ENCODE measurements around the gene PPP1R12B.

PPP1R12B gene

DNA sequence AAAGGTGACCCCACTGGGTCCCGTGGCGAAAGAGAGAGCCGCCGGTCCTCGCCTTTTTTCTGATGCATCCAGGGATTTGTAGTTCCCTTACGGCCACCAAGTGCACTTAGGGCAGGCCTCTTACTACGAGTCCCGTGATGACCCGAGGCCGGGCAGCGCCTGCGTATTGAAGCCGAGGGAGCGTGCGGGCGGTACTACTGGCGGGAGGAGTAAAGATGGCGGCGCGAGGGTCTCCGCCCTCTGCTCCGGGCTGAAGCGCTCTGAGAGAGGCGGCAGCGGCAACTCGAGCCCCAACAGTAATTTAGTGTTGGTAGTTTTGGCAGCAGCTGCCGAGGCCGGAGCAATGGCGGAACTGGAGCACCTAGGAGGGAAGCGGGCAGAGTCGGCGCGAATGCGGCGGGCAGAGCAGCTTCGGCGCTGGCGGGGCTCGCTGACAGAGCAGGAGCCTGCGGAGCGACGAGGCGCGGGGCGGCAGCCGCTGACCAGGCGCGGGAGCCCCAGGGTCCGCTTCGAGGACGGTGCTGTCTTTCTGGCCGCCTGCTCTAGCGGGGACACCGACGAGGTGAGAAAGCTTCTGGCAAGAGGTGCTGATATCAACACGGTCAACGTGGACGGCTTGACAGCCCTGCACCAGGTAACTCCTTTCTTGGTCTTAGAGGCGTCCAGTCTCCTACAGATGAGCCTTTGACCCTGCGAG lies at the start of gene PPP1R12B:
Gene PPP1R12B (plus strand): TSS at position 191 of the 697 bp plus-strand sequence. CDS start 153 bp downstream, at position 344.
- peak; percentile 99 for DNase-seq

DNA sequence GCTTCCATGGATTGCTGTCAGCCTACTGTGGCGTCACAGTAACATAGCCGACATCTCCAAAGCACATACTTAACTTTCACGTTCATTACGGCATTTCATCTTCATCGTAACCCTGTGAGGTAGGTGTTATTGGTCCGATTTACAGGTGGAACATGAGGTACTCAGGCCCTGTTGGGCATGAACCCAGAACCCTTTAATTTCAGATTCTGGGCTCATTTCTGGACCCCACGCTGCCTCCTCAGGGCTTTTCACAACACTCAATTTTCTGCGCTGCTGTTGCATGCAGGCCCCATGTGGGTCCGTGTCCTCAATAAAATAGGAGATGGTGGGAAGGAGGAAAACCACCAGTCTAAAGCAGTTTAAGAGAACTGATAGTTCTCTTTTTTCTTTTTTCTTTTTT lies 46.3 kb upstream of the PPP1R12B start:
- DNase-seq, result no peak

GRCh38 chr1:202304375-202304774 lies 44.1 kb upstream of the PPP1R12B start:
- DNase-seq, result no peak

DNA sequence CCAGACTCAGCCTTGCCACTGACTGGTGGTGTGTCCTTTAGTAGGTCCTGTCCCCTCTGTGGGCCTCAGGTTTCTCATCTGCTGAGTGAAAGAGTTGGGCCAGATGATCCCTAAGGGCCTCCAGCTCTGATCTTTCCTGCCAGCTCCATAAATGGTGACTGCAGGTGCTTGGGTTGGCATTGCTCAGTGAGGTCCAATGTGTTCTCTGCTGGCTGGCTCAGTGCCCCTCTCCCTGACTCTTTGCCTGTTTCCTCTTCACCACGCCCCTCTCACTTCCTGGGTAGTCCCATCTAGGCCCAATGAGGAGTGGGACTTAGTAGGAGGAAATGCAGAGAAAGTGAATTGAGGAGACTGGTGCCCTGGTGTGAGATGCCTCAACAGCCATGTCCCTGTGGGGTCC lies 43.3 kb upstream of the PPP1R12B start:
- no peak for DNase-seq

- peak; percentile 46 for DNase-seq
Observed at GRCh38 chr1:202306535-202307345, 41.8 kb upstream of the PPP1R12B start.

DNA sequence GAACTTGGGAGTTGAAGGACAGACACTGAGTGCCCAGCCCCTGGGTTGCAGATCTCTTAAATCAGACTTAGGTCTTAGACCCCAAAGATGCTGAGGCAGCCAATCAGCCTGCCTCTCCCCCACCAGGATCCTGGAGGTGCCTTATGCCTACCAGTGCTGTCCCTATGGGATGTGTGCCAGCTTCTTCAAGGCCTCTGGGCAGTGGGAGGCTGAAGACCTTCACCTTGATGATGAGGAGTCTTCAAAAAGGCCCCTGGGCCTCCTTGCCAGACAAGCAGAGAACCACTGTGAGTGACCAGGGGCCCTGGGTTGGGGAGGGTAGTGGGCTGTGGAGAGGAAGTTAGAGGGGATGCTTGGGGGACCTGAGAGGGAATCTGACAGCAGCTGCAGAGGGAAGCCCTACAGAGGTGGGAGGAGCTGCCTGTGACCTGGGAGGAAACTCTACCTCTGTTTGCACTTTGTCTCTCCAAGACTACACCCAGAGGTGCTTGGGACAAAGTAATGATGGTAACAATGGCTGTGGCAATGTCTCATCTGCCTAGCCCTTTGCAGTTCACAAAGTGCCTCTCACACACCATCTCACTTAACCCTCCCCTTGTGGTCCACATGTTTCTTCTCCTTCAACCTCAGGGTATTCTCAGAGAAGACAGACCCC lies 38.3 kb upstream of the PPP1R12B start:
- no peak for DNase-seq

DNA sequence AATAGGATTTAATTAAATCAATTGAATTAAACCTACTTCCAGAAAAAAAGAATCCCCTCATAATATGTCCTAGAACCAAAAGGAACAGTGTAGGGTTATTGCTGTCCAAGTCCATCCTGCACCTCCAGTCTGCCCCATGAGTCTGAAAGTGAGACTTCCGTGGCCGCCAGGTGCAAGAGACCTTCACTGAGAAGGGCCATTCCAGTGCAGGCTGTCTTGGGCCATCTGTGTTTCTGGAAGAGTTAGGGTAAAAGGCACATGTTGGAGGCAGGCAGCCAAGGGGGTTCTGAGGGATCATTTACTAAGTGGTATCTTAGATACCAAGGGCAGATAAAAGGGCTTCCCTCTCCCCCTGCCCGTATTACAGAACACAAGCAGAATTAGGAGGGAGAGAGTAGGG lies 37.8 kb upstream of the PPP1R12B start:
- DNase-seq, result no peak

- no peak for DNase-seq
Observed at GRCh38 chr1:202311875-202312635, 36.4 kb upstream of the PPP1R12B start.

GRCh38 chr1:202315576-202316168 lies 32.8 kb upstream of the PPP1R12B start:
- DNase-seq, result peak; percentile 92

GRCh38 chr1:202316186-202316585 lies 32.3 kb upstream of the PPP1R12B start:
- no peak for DNase-seq

DNA sequence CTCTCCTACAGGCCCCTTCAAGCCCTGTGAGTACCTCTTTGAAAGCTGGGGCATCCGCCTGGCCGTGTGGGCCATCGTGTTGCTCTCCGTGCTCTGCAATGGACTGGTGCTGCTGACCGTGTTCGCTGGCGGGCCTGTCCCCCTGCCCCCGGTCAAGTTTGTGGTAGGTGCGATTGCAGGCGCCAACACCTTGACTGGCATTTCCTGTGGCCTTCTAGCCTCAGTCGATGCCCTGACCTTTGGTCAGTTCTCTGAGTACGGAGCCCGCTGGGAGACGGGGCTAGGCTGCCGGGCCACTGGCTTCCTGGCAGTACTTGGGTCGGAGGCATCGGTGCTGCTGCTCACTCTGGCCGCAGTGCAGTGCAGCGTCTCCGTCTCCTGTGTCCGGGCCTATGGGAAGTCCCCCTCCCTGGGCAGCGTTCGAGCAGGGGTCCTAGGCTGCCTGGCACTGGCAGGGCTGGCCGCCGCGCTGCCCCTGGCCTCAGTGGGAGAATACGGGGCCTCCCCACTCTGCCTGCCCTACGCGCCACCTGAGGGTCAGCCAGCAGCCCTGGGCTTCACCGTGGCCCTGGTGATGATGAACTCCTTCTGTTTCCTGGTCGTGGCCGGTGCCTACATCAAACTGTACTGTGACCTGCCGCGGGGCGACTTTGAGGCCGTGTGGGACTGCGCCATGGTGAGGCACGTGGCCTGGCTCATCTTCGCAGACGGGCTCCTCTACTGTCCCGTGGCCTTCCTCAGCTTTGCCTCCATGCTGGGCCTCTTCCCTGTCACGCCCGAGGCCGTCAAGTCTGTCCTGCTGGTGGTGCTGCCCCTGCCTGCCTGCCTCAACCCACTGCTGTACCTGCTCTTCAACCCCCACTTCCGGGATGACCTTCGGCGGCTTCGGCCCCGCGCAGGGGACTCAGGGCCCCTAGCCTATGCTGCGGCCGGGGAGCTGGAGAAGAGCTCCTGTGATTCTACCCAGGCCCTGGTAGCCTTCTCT lies 30.3 kb upstream of the PPP1R12B start:
- no peak for DNase-seq

DNA sequence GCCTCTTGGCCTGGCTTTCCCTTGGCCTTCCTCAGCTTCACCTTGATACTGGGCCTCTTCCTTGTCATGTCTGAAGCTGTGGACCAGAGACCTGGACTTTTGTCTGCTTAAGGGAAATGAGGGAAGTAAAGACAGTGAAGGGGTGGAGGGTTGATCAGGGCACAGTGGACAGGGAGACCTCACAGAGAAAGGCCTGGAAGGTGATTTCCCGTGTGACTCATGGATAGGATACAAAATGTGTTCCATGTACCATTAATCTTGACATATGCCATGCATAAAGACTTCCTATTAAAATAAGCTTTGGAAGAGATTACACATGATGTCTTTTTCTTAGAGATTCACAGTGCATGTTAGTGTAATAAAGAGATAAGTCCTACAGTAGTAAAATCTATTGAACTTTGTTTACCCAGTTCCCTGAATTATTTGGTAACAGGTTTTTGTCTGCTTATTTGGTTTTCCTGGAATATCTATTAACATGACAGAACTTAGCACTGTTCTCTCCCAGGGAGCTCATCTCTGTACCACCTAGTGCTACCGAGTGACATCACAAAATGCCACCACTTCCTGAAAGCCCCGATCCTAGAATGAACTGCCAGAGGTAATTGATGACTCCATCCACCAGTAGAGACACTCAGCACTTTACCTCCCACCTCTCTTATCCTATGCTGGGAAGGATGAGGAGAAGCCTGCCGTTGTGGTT lies 29.0 kb upstream of the PPP1R12B start:
- DNase-seq, result no peak

DNA sequence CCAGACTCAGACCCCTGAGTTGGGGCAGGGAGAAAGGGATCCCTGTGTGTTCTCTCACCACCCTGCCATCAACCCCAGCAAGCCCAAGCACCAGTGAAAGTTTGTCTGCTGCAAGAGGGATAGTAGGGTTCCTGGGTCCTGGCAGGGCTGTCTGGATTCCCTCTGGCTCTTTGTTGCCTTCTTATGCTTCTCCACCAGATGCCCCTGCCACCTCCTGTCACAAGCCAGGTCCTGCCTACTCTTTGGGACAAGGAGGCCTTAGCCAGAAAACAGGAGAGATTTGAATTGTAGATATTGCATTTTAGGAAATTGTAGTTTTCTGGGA lies 28.5 kb upstream of the PPP1R12B start:
- no peak for DNase-seq

DNA sequence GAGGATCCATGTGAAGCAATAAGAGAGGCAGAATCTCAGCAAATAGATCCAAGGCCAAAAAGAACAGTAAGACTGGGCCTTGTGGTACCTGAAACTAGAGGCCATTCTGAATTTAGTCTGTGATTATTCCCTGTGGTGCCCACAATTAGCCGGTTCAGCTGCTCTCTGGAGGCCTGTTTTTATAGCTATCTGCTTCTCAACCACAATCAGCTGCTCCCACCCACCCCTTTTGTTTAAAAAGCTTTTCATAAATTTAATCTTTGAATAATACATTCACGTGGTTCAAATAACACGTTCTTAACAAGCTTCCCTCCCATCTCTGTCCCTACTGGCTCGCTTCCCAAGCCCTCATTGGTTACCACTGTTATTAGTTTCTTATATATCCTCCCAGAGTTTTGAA lies 24.8 kb upstream of the PPP1R12B start:
- no peak for DNase-seq

DNA sequence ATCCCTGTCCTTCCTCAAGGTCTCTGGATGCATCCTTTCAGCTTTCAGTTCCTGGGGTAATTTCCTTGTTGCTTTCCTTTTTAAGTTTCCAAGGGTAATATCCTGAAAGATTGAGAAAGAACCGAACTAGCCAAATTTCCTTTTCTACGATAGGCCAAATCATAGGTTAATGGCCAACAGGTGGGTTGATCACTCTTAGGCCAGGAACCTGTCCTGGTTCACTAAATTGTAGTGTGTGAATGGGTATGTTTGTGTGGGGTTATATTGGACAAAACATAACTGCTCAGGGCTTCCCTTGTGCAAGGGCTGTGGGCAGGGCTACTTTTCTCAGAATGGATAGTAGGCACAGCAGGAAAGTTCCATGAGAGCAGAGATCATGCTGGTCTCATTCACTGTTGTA lies 23.9 kb upstream of the PPP1R12B start:
- DNase-seq, result no peak

DNA sequence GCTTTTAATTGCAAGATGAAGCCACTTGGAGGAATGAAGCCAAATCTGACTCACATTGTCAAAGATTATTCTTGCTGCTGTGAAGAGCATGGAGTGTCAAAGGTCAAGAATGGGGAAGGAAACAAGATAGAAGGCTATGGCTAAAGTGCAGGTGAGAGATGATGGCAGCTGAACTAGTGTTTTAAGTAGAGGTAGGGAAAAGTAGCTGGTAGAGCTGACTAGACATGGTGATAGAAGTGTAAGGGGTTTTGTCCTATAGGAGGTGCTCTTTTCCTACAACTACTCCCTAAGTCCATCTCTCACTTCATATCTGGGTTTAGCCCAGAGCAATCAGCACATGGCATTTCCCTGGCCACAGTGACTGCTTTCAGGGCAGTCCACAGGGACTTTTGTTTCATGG lies 18.6 kb upstream of the PPP1R12B start:
- no peak for DNase-seq

DNA sequence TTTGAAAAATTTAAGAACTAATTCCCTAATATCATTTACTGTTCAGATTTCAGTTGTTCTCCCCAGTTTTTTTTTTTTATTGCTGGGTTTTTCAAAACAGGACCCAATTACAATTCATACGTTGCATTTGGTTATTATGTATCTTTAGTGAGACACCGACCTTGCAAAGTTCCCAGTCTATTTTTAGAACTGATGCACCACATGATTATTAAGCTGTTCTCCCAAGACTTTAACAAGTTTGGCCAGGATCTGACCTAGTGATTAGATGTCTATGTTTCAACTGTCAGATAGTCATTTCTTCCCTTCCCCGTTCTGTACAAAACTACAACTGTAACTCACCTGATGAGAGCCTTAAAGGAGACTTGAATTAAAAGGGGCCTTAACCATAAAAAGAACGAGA lies 14.6 kb upstream of the PPP1R12B start:
- no peak for DNase-seq

- peak; percentile 74 for DNase-seq
Observed at GRCh38 chr1:202343652-202344349, 4.7 kb upstream of the PPP1R12B start.

- no peak for DNase-seq
Observed at GRCh38 chr1:202348005-202348508, 442 bp upstream of the PPP1R12B start.
